ENCODE results near the gene CTIF.

- TF ChIP-seq POLR2A (IDR thresholded peaks at IDR 0.05; ENCODE audit: low read depth, low read length), result no peak
- no peak for TF ChIP-seq POLR2AphosphoS5 (IDR thresholded peaks at IDR 0.05; ENCODE audit: low read depth, low read length)
- TF ChIP-seq TAF1 (IDR thresholded peaks at IDR 0.05; ENCODE audit: borderline replicate concordance, low read depth, low read length), result no peak
These were observed 5.3 kb upstream of the CTIF start for GRCh38 chr18:48533340-48534070.
